ENCODE measurements around the gene CACNA1I.

CACNA1I gene

DNA sequence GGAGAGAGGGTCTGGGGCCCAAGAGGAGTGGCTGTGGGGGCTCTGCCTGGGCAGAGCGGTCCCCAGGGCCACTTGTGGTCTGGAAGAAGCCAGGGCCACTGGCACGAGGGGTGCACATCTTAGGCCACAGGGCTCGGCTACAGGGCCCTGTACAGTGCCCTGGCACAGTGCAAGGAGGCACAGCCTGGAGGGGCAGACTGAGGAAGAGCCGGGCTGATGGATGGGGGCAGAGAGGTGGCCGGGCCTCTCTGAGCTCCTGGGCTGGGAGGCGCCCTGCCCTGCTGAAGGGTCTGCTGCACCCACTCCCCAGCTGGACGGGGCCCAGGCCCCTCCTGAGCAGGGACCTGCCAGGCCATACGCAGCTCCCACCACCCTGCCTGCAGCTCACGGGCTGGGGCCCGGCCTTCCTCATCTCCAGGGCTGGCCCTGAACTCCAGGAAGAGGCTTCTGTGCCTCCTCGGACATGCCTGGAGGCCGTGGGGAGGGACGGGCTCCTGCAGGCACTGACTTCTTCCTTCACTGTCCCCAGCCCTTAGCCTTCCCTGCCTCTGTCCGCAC, 123.5 kb downstream of the CACNA1I start:
- no peak for DNase-seq (ENCODE audit: low read depth in 2 of 2)

GRCh38 chr22:39697790-39698430, 127.4 kb downstream of the CACNA1I start:
- DNase-seq (ENCODE audit: low read depth in 2 of 2): no peak

GRCh38 chr22:39699631-39700360, 129.2 kb downstream of the CACNA1I start:
- DNase-seq (ENCODE audit: low read depth in 2 of 2): no peak

- DNase-seq (ENCODE audit: low read depth in 2 of 2): no peak
These were observed 130.0 kb downstream of the CACNA1I start for GRCh38 chr22:39700565-39700964.

GRCh38 chr22:39703091-39703490, 132.5 kb downstream of the CACNA1I start:
- DNase-seq (ENCODE audit: low read depth in 2 of 2): no peak

GRCh38 chr22:39703928-39704639, 133.5 kb downstream of the CACNA1I start:
- no peak for DNase-seq (ENCODE audit: low read depth in 2 of 2)

GRCh38 chr22:39705386-39705785, 134.8 kb downstream of the CACNA1I start:
- no peak for DNase-seq (ENCODE audit: low read depth in 2 of 2)

GRCh38 chr22:39706376-39707140, 136.0 kb downstream of the CACNA1I start:
- DNase-seq (ENCODE audit: low read depth in 2 of 2): no peak

DNA sequence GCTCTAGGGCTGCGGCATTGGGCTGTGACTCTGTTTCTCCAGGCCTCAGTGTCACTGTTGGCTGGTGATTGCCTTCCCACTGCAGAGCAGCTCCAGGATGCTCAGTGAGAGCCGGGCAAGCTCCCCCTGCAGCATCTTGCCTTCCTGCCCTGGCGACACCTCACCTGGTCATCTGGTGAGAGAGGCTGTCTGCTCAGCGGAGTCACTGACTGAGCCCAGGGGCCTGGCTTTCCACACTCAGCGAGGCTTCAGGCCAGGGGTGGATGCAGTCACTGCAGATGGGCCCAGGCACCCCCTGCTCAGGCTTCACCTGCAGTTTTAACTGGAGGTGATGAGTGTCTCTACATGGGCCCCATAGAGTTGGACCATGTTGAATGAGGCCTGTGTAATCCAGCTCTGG, 136.8 kb downstream of the CACNA1I start:
- no peak for DNase-seq (ENCODE audit: low read depth in 2 of 2)

DNA sequence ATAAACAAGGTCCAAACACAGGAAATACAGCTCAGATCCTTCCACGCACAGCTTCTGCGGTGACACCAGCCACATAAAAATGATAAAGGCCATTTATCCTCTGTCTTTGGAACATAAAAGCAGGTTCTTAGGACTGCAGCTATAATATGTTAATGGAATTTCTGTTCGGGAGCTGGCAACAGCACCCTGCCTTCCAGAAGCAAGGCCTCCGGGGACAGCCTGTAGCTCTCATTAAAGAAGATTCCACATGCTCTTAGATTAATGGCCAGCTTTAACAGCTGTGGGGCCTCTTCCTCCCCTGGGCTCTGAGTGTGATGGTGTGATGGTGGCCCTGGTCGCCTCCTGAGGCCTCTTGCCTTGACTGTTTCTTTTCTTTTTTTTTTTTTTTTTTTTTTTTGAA, 137.3 kb downstream of the CACNA1I start:
- DNase-seq (ENCODE audit: low read depth in 2 of 2): no peak

DNA sequence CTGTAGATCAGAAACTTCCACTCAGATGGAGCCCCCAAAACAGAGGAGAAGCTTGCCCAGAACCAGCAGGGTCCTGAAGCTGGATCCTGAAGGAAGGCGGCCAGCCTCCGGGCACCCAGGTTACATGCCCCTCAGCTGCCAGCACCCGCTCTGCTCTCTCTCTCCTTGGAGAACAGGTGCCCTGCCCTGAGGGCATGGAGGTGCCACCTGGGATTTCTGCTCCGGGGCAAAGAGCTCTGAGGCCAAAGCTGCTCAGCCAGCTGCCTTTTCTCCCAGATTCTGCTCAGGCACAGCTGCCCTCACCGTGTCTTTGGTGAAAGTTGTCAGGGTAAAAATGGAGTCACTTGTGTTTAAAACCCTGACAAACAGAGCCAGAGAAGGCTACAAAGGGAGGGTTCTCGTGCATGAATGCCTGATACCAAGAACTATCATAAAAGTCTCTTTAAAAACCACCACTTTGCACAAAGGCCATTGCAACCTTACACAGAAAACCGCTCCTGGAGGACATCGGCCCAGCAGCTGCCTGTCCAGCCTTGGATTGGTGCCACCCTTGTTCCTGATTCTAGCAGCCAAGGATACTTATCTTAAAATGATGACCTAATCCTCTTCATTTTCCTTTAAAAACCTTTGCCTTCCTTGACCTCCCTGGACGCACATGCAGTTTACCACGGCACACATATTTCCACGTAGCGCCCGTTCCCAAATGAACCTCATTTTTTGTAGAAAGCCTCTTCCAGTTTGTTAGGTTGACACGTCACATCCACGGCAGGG, 140.0 kb downstream of the CACNA1I start:
- DNase-seq (ENCODE audit: low read depth in 2 of 2): no peak

DNA sequence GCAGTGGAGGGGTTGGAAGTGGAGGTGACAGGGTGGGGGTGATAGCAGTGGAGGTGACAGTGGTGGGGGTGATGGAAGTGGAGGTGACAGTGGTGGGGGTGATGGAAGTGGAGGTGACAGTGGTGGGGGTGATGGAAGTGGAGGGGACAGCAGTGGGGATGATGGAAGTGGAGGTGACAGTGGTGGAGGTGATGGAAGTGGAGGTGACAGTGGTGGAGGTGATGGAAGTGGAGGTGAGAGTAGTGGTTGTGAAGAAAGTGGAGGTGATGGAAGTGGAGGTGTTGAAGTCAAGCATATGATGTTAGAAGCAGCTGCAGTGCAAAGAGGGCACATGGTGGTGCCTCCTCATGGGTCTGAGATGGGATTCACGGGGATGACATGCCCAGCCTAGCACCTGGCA, 141.5 kb downstream of the CACNA1I start:
- no peak for DNase-seq (ENCODE audit: low read depth in 2 of 2)

DNA sequence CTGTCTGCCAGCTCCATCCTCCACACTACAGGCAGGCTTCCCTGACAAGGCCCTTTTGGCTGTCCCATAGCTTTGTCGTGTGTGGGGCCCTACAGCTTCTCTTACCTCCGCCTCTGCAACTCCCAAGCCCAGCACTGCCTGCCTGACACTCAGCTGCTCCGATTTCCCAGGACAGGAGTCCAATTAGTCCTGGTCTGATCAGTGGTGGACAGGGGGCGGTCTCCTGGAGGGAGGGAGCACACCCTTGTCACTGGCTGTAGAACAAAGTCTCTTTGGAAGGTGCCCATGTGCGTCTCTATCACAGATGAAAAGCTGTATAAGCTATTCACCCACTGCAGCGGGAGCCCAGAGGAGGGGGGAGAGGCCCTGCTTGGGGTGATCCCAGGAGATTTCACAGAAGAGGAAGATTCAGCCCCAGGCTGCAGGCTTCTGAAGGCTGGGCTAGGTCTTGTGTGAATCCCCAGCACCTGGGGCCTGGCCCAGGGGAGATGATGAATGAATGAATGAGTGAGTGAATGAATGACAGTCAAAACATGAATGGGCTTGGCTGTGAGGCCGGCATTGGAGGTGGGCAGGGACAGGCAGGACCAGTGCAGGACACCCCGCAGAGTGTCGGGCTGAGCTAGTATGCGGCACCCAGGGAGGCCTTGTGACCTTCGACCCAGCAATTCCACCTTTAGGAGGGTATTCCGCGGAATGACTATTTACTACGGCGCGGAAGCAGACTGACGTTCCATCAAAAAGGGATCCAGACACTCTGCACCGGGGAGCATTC, 142.4 kb downstream of the CACNA1I start:
- DNase-seq (ENCODE audit: low read depth in 2 of 2): no peak

DNA sequence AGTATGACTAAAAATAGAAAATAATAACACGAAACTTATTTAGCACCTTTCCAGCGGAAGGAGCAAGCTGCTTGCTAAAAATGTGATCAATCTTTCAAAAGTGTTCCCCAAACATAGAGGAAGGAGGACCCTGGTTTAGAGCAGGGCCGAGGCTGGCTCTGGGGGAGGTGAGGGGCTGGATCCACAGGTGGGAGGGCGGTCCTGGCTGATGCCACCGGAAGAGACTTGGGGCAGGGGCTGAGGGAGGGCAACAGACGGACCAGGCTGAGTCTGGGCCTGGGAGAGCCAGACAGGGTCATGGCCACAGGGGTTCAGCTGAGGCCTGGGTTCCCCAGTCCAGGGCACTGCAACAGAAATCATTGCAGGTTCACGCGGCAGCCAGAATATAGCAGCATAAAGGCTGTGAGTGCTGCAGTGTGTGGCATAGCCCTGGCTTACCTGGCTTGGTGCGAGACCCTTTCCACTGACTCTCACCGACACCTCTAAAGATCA, 143.3 kb downstream of the CACNA1I start:
- no peak for DNase-seq (ENCODE audit: low read depth in 2 of 2)

DNA sequence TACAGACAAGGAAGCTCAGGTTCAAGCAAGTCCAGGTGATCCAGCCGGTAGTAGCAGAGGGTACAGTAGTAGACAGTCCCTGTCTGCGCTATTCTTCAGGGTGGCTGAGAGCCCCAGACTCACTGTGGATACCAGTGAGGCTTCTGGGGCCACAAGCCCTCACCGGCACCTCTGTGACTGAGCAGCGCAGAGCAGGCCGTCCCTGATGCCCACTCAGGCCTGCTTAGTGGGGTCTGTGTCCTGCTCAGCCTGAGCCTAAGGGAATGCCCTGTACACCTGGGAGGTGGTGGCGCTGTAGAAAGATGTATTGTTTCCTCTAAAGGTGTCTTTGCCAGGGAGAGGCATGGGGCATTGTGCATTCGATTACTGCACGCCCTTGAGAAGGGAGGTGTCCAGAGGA, 143.8 kb downstream of the CACNA1I start:
- no peak for DNase-seq (ENCODE audit: low read depth in 2 of 2)

GRCh38 chr22:39715778-39716495, 145.4 kb downstream of the CACNA1I start:
- DNase-seq (ENCODE audit: low read depth in 2 of 2): no peak

- DNase-seq (ENCODE audit: low read depth in 2 of 2): no peak
These were observed 146.0 kb downstream of the CACNA1I start for GRCh38 chr22:39716534-39716933.

GRCh38 chr22:39717099-39717498, 146.5 kb downstream of the CACNA1I start:
- DNase-seq (ENCODE audit: low read depth in 2 of 2): no peak

- no peak for DNase-seq (ENCODE audit: low read depth in 2 of 2)
These were observed 147.7 kb downstream of the CACNA1I start for GRCh38 chr22:39718206-39718605.

All from stimulated activated CD8-positive, alpha-beta memory T cell treated with anti-CD3 and anti-CD28 coated beads, Interleukin-7, amount 100 ng/mL, for 4 hours (primary cell).